H1 (cell line): Measurements from ENCODE around the gene ARHGAP26.

Source experiments
- ATF2 ChIP-seq: IDR thresholded peaks from 2 replicates; pipeline ENCODE4 v1.6.1; 2012; ENCODE audit warnings: low read length, inconsistent platforms
- CEBPB ChIP-seq: IDR thresholded peaks from 2 replicates; pipeline ENCODE4 v1.6.1; 2012; ENCODE audit warnings: low read depth, low read length
- CTCF ChIP-seq, 3 experiments: IDR thresholded peaks; 1 replicate in 2 of 3; 2 replicates in 1 of 3; pipeline versions ENCODE4 v1.5.1 to v1.6.1; 2011; ENCODE audit warnings: low read length in 3 of 3, mild to moderate bottlenecking in 3 of 3, inconsistent platforms in 2 of 3, low read depth in 1 of 3, moderate library complexity in 1 of 3; ENCODE audit not compliant: insufficient read depth in 1 of 3; ENCODE audit errors: control extremely low read depth in 1 of 3
- EP300 ChIP-seq, 2 experiments: IDR thresholded peaks; 1 replicate in 1 of 2; 2 replicates in 1 of 2; pipeline ENCODE4 v1.6.1; 2011 to 2012; ENCODE audit warnings: low read depth in 2 of 2, low read length in 2 of 2, mild to moderate bottlenecking in 2 of 2, borderline replicate concordance in 1 of 2, inconsistent platforms in 1 of 2, moderate library complexity in 1 of 2
- POLR2A ChIP-seq, 2 experiments: IDR thresholded peaks; 1 replicate in 1 of 2; 2 replicates in 1 of 2; pipeline ENCODE4 v1.6.1; 2011; ENCODE audit warnings: low read depth in 2 of 2, low read length in 2 of 2, mild to moderate bottlenecking in 2 of 2; ENCODE audit errors: control extremely low read depth in 1 of 2
- POLR2AphosphoS5 ChIP-seq: IDR thresholded peaks from 2 replicates; pipeline ENCODE4 v1.6.1; 2011; ENCODE audit warnings: low read depth, low read length
- POU5F1 ChIP-seq: IDR thresholded peaks from 2 replicates; pipeline ENCODE4 v1.6.1; 2011; ENCODE audit warnings: low read depth, mild to moderate bottlenecking, low read length, moderate library complexity
- SIN3A ChIP-seq, 2 experiments: IDR thresholded peaks in 1 of 2; conservative IDR thresholded peaks in 1 of 2; 2 replicates each; pipeline ENCODE4 v1.6.1; 2011 to 2012; ENCODE audit warnings: low read length in 2 of 2, improper control_type of control experiment in 1 of 2, low read depth in 1 of 2, mild to moderate bottlenecking in 1 of 2

GRCh38 chr5:143084407-143084806, 314.2 kb downstream of the ARHGAP26 start:
- no peak for TF ChIP-seq EP300 (IDR thresholded peaks at IDR 0.05; ENCODE audit: borderline replicate concordance in 1 of 2, low read depth in 2 of 2, low read length in 2 of 2)
- no peak for TF ChIP-seq POLR2A (IDR thresholded peaks at IDR 0.05; ENCODE audit: control extremely low read depth in 1 of 2, low read depth in 2 of 2, low read length in 2 of 2)
- no peak for TF ChIP-seq CEBPB
- TF ChIP-seq CTCF (IDR thresholded peaks at IDR 0.05; ENCODE audit: control extremely low read depth in 1 of 3, insufficient read depth in 1 of 3, low read depth in 1 of 3, low read length in 3 of 3): no peak
- no peak for TF ChIP-seq SIN3A (conservative IDR thresholded peaks at IDR 0.05 in 1 of 2, IDR thresholded peaks at IDR 0.05 in 1 of 2; ENCODE audit: low read depth in 1 of 2, low read length in 2 of 2)
- TF ChIP-seq POU5F1: no peak
- no peak for TF ChIP-seq ATF2
- TF ChIP-seq POLR2AphosphoS5: no peak
